K562 (cell line): ENCODE data around the gene NRG2.

Experiments
- HDAC1 ChIP-seq, 2 experiments: fragments of 450-650 bp; IDR thresholded peaks; 2 replicates each; pipeline ENCODE4 v1.6.1; 2016 to 2017; ENCODE audit warnings: inconsistent platforms in 1 of 2, mild to moderate bottlenecking in 1 of 2, moderate library complexity in 1 of 2
- HIVEP1 ChIP-seq: fragments of 250-450 bp; sonication (Bioruptor Pico); IDR thresholded peaks from 2 replicates; pipeline ENCODE4 v1.4.0; 2020; ENCODE audit warnings: mild to moderate bottlenecking
- HSF4 ChIP-seq: fragments of 250-450 bp; sonication (Bioruptor Pico); IDR thresholded peaks from 2 replicates; pipeline ENCODE4 v2.1.2; 2022; ENCODE audit warnings: mild to moderate bottlenecking, moderate library complexity, borderline replicate concordance
- KDM1A ChIP-seq, 2 experiments: fragments of 450-650 bp; IDR thresholded peaks; 2 replicates each; pipeline ENCODE4 v1.6.1; 2016; ENCODE audit warnings: mild to moderate bottlenecking in 2 of 2
- POLR2A ChIP-seq: fragments of 450-650 bp; conservative IDR thresholded peaks from 2 replicates; pipeline ENCODE4 v1.6.1; 2016
- POLR2AphosphoS5 ChIP-seq: IDR thresholded peaks from 2 replicates; pipeline ENCODE4 v1.6.1; 2011; ENCODE audit warnings: mild to moderate bottlenecking, low read depth, low read length, moderate library complexity; ENCODE audit not compliant: control insufficient read depth, insufficient read depth
- XRCC5 ChIP-seq: fragments of 200-400 bp; formaldehyde crosslinking; IDR thresholded peaks from 2 replicates; pipeline ENCODE4 v1.6.1; 2017; ENCODE audit warnings: low read depth, mild to moderate bottlenecking, low read length
- TF ChIP-seq, protein P1 (sequence below), 2 experiments: fragments of 450-650 bp; IDR thresholded peaks; 2 replicates each; pipeline ENCODE4 v1.6.1; 2016; ENCODE audit warnings: mild to moderate bottlenecking in 2 of 2, borderline replicate concordance in 1 of 2, low read depth in 1 of 2, moderate library complexity in 1 of 2

- no peak for TF ChIP-seq HSF4 (CRISPR knock-in tag)
- no peak for TF ChIP-seq KDM1A (IDR thresholded peaks at IDR 0.05)
- no peak for TF ChIP-seq POLR2A
- no peak for TF ChIP-seq HDAC1 (IDR thresholded peaks at IDR 0.05)
- TF ChIP-seq XRCC5: no peak
- TF ChIP-seq, protein P1, sequence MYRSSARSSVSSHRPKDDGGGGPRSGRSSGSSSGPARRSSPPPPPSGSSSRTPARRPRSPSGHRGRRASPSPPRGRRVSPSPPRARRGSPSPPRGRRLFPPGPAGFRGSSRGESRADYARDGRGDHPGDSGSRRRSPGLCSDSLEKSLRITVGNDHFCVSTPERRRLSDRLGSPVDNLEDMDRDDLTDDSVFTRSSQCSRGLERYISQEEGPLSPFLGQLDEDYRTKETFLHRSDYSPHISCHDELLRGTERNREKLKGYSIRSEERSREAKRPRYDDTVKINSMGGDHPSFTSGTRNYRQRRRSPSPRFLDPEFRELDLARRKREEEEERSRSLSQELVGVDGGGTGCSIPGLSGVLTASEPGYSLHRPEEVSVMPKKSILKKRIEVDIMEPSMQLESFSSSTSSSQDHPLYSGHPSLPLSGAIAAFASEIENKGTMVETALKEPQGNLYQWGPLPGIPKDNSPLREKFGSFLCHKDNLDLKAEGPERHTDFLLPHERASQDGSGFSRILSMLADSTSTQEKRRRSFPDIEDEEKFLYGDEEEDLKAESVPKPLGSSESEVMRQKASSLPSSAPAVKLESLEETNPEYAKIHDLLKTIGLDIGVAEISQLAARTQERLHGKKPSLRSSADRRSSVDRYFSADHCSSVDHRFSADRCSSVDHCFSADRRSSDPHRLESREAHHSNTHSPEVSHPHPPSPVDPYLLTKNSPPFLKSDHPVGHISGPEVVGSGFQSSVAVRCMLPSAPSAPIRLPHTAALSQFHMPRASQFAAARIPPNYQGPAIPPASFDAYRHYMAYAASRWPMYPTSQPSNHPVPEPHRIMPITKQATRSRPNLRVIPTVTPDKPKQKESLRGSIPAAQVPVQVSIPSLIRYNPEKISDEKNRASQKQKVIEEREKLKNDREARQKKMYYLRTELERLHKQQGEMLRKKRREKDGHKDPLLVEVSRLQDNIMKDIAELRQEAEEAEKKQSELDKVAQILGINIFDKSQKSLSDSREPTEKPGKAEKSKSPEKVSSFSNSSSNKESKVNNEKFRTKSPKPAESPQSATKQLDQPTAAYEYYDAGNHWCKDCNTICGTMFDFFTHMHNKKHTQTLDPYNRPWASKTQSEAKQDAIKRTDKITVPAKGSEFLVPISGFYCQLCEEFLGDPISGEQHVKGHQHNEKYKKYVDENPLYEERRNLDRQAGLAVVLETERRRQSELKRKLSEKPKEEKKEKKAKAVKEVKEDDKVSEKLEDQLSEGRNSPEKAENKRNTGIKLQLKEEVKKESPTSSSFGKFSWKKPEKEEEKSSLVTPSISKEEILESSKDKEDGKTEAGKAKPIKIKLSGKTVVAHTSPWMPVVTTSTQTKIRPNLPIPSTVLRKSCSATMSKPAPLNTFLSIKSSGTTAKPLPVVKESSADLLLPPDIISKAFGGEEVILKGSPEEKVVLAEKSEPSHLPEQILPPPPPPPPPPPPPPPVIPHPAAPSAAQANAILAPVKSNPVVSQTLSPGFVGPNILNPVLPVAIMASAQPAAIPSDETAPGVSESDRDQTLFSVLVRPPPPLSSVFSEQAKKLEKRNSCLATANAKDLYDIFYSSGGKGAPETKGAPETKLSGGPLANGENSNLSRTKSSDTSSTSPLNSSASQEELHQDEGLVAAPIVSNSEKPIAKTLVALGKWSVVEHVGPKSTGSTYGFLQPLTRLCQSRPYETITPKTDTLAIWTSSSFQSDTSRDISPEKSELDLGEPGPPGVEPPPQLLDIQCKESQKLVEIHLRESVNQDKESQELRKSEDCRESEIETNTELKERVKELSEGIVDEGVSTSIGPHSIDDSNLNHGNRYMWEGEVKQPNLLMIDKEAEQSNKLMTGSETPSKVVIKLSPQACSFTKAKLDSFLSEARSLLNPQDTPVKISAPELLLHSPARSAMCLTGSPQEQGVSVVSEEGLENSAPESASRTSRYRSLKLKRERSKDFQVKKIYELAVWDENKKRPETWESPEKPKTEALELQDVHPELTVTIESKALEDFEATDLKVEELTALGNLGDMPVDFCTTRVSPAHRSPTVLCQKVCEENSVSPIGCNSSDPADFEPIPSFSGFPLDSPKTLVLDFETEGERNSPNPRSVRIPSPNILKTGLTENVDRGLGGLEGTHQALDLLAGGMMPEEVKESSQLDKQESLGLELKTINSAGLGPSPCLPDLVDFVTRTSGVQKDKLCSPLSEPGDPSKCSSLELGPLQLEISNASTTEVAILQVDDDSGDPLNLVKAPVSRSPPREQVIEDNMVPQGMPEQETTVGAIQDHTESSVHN (IDR thresholded peaks at IDR 0.05; ENCODE audit: borderline replicate concordance in 1 of 2, low read depth in 1 of 2): no peak
- TF ChIP-seq POLR2AphosphoS5: no peak
- no peak for TF ChIP-seq HIVEP1 (CRISPR knock-in tag)
These were observed 30.2 kb upstream of the NRG2 start for GRCh38 chr5:140073296-140073695.
